ENCODE measurements around the gene SP6. TPM values are rescaled to one million over a fixed set of nuclear protein-coding genes. Genes with fewer than 3 reads are reported as not detected.

The SP6 gene
- total and polyA plus RNA-seq, 2 of the 4 experiments (the other 2 are of a cell fraction): under 0.01 to 0.31 TPM

DNA sequence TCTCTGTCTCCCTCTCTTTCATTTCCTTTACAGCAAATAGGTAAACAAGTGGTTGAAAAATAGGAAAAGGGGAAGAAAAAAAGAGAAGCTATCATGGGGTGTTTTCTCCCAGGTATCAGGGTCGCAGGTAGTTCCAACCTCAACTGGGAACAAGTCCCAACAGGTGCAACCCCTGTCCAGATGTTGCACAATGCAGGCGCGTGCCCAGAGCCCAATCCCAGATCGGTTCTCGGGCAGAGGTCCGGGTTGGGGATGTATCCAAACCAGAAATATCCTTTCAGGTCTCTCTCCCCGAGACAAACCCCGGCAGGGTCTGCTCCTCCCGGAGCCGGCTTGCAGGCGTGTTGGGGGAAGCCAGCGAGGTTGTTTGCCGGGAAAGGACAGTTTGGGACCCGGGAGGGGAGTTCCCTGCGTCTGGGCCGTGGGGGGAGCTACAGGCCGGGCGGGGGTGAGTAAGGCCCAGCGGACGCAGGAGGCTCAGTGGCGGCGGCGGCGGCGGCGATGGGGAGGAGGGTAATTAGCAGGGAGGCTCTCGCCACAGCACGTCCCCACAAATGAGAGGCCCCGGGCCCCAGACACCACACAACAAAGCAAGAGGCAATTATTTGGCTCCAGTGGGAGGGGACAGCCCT lies 21.2 kb upstream of the SP6 start:
- no TSS peak for BruUV-seq (replicated peaks)
- ChIA-PET CTCF (no interaction called here), POLR2A (ENCODE audit: unreplicated experiment) (no interaction called here)
- no peak for TF ChIP-seq RAD21 (IDR thresholded peaks at IDR 0.05; ENCODE audit: low read length)
- TF ChIP-seq CEBPB (IDR thresholded peaks at IDR 0.05; ENCODE audit: low read depth, low read length): peak; percentile 30; the same call in 1 of the 2 replicates
- Histone ChIP-seq H4K20me1 (ENCODE audit: insufficient read depth, low read length) (no peaks in the 10 kb centered on the region), H3K56ac (ENCODE audit: extremely low read depth, insufficient read depth, low read length) (no peak overlapping the region), H4K8ac (ENCODE audit: low read depth in 2 of 2, low read length in 2 of 2) (no peak overlapping the region), H3K4me3 (ENCODE audit: insufficient read depth, low read depth, low read length) (no peak overlapping the region), H3K9ac (ENCODE audit: low read depth, low read length) (no peak overlapping the region), H3K27me3 (ENCODE audit: control insufficient read depth, insufficient read depth, low read length) (peaks cover 55% of the 10 kb centered on the region), H2BK15ac (ENCODE audit: low read depth, low read length) (no peak overlapping the region), H3K4ac (ENCODE audit: low read depth, low read length) (no peak overlapping the region), H3K9me1 (ENCODE audit: insufficient read depth, low read length) (no peaks in the 10 kb centered on the region), H3K4me1 (ENCODE audit: control insufficient read depth, insufficient read depth, low read length) (peaks cover 10% of the 10 kb centered on the region), H3K4me2 (ENCODE audit: low read depth, low read length) (no peak overlapping the region), H2AK9ac (replicated peaks; ENCODE audit: low read depth, low read length, poor library complexity) (no peak overlapping the region), H3K27ac (ENCODE audit: insufficient read depth, low read length) (no peak overlapping the region), H3K14ac (replicated peaks; ENCODE audit: low read depth, low read length) (no peak overlapping the region), H2AFZ (replicated peaks; ENCODE audit: low read length, poor library complexity) (no peak overlapping the region), H4K91ac (ENCODE audit: insufficient read depth, low read depth, low read length) (no peak overlapping the region), H3K9me3 (ENCODE audit: control insufficient read depth, insufficient read depth, low read length) (no peaks in the 10 kb centered on the region), H2BK20ac (ENCODE audit: low read depth, low read length) (no peak overlapping the region), H3K18ac (ENCODE audit: low read depth, low read length) (no peak overlapping the region), H2AK5ac (ENCODE audit: low read depth, low read length) (no peak overlapping the region), H3K79me1 (ENCODE audit: low read depth in 1 of 2, low read length in 2 of 2) (no peaks in the 10 kb centered on the region), H2BK120ac (ENCODE audit: low read depth, low read length) (no peak overlapping the region), H3K23ac (ENCODE audit: low read depth, low read length) (no peak overlapping the region), H3K36me3 (ENCODE audit: control insufficient read depth, insufficient read depth, low read length) (no peaks in the 10 kb centered on the region), H2BK5ac (ENCODE audit: low read depth, low read length, poor library complexity, severe bottlenecking) (no peak overlapping the region), H4K5ac (ENCODE audit: low read depth, low read length) (no peak overlapping the region)
- no peak for DNase-seq
- WGBS, 2 experiments (ENCODE audit: extremely low coverage in 2 of 2, insufficient read length in 1 of 2): 22% methylated on average over 9 of the region's 29 CpGs; no CpG with 5 or more reads in 1 of the 2 experiments
- in situ Hi-C loops (cut with MboI; ENCODE audit: low sequenced_read_pairs) (no loop called here), intact Hi-C loops (cut with micrococcal nuclease) (no loop called here), dilution Hi-C loops (cut with HindIII; ENCODE audit: low sequenced_read_pairs, unreplicated experiment) (no loop called here)
- ATAC-seq (ENCODE audit: low read depth): 0 out of 2 replicates have a peak, but pooled peaks have one; percentile 19
